K562 (cell line): ENCODE measurements around the gene LGALS7B.

Experiments used
- ETV5 ChIP-seq: sonication (generic); formaldehyde crosslinking; IDR thresholded peaks from 2 replicates; pipeline ENCODE4 v1.4.0; 2020; ENCODE audit warnings: low read depth, mild to moderate bottlenecking, missing genetic modification reagents
- MXI1 ChIP-seq: IDR thresholded peaks from 2 replicates; pipeline ENCODE4 v1.6.1; 2011; ENCODE audit warnings: low read depth, mild to moderate bottlenecking, improper control_type of control experiment, low read length
- NBN ChIP-seq: fragments of 450-650 bp; IDR thresholded peaks from 2 replicates; pipeline ENCODE4 v1.6.1; 2016; ENCODE audit warnings: low read depth, mild to moderate bottlenecking
- NR2C1 ChIP-seq, 2 experiments: fragments of 450-650 bp; IDR thresholded peaks; 2 replicates each; pipeline ENCODE4 v1.6.1; 2017; ENCODE audit warnings: mild to moderate bottlenecking in 2 of 2, antibody characterized with exemption in 1 of 2, inconsistent platforms in 1 of 2, missing compliant biosample characterization in 1 of 2, missing genetic modification characterization in 1 of 2
- ZNF23 ChIP-seq: fragments of 250-450 bp; sonication (Bioruptor Pico); IDR thresholded peaks from 2 replicates; pipeline ENCODE4 v1.4.0; 2020; ENCODE audit warnings: mild to moderate bottlenecking
- TF ChIP-seq, protein P1 (sequence below): sonication (generic); formaldehyde crosslinking; IDR thresholded peaks from 2 replicates; pipeline ENCODE4 v1.4.0; 2020; ENCODE audit warnings: mild to moderate bottlenecking, missing genetic modification reagents
- TF ChIP-seq, protein P2 (sequence below), 3 experiments: IDR thresholded peaks in 2 of 3; conservative IDR thresholded peaks in 1 of 3; 2 replicates each; pipeline ENCODE4 v1.5.1; 2011 to 2012; ENCODE audit warnings: low read length in 3 of 3, mild to moderate bottlenecking in 3 of 3, control low read depth in 2 of 3, improper control_type of control experiment in 1 of 3, inconsistent platforms in 1 of 3, low read depth in 1 of 3, mixed read lengths in 1 of 3, moderate library complexity in 1 of 3; ENCODE audit not compliant: insufficient read depth in 2 of 3

DNA sequence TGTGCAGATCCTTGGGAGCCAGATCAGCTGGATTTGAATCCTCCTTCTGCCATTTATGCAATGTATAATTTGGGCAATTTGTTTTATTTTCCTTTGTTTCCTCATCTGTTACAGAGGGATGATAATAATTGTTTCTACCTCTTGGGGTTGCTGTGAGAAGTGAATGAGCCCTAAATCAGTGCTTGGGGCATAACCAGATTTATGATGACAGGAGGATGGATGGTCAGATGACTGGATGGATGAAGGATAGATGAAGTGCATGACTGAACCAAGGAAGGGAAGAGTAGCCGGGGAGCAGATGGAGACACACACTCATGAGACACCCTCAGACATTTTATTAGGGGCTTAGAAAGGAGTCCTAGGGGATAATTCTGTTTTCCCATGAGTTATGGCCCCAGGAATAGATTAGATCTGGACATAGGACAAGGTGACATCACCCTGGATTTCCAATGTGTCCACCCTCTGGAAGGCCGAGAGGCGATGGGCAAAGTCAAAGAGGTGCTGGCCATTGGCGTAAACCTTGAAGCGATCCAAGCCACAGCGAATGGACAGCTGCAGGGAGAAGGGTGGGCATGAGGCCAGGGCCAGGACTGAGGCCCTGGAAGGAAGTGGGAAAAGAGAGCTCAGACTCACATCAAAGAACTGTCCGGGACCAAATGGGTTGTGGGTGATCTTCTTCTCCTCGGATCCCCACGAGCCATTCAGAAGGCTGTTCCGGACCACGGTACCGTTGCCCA lies 12.5 kb downstream of the LGALS7B start:
- TF ChIP-seq ZNF23 (CRISPR knock-in tag): no peak
- TF ChIP-seq ETV5 (CRISPR knock-in tag): no peak
- TF ChIP-seq MXI1: no peak
- TF ChIP-seq, protein P1, sequence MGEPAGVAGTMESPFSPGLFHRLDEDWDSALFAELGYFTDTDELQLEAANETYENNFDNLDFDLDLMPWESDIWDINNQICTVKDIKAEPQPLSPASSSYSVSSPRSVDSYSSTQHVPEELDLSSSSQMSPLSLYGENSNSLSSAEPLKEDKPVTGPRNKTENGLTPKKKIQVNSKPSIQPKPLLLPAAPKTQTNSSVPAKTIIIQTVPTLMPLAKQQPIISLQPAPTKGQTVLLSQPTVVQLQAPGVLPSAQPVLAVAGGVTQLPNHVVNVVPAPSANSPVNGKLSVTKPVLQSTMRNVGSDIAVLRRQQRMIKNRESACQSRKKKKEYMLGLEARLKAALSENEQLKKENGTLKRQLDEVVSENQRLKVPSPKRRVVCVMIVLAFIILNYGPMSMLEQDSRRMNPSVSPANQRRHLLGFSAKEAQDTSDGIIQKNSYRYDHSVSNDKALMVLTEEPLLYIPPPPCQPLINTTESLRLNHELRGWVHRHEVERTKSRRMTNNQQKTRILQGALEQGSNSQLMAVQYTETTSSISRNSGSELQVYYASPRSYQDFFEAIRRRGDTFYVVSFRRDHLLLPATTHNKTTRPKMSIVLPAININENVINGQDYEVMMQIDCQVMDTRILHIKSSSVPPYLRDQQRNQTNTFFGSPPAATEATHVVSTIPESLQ (CRISPR knock-in tag): no peak
- TF ChIP-seq, protein P2, sequence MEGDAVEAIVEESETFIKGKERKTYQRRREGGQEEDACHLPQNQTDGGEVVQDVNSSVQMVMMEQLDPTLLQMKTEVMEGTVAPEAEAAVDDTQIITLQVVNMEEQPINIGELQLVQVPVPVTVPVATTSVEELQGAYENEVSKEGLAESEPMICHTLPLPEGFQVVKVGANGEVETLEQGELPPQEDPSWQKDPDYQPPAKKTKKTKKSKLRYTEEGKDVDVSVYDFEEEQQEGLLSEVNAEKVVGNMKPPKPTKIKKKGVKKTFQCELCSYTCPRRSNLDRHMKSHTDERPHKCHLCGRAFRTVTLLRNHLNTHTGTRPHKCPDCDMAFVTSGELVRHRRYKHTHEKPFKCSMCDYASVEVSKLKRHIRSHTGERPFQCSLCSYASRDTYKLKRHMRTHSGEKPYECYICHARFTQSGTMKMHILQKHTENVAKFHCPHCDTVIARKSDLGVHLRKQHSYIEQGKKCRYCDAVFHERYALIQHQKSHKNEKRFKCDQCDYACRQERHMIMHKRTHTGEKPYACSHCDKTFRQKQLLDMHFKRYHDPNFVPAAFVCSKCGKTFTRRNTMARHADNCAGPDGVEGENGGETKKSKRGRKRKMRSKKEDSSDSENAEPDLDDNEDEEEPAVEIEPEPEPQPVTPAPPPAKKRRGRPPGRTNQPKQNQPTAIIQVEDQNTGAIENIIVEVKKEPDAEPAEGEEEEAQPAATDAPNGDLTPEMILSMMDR (IDR thresholded peaks at IDR 0.05 in 2 of 3, conservative IDR thresholded peaks at IDR 0.05 in 1 of 3; ENCODE audit: insufficient read depth in 2 of 3, low read depth in 1 of 3, low read length in 3 of 3): no peak
- no peak for TF ChIP-seq NR2C1 (IDR thresholded peaks at IDR 0.05)
- TF ChIP-seq NR2C1 (tag; IDR thresholded peaks at IDR 0.05): no peak
- no peak for TF ChIP-seq NBN
